ENCODE results near the gene PPIG.
"Not testable (repeated sequence)": the region's sequence is repeated elsewhere in the genome, so short reads cannot be mapped to it uniquely, and the experiment has no call there.

PPIG gene

GRCh38 chr2:169571571-169571970 lies 12.6 kb upstream of the PPIG start:
- Histone ChIP-seq H3K27ac (ENCODE audit: low read depth, low read length) (no peak overlapping the region), H3K36me3 (ENCODE audit: control insufficient read depth, insufficient read depth, low read length) (no peaks in the 10 kb centered on the region; the same call in none of the 2 replicates), H3K4me1 (ENCODE audit: control insufficient read depth, insufficient read depth, low read length) (0 out of 2 replicates have a peak, but pooled peaks cover 5% of the 10 kb centered on the region), H3K9ac (ENCODE audit: low read length) (no peak overlapping the region), H3K9me3 (ENCODE audit: control insufficient read depth, insufficient read depth, low read depth, low read length) (peaks cover 3% of the 10 kb centered on the region; the same call in 1 of the 2 replicates), H3K4me3 (ENCODE audit: low read depth, low read length) (peak overlapping the region; percentile 25; the same call in 1 of the 2 replicates), H3K27me3 (ENCODE audit: control insufficient read depth, insufficient read depth, low read length) (no peaks in the 10 kb centered on the region)

- Histone ChIP-seq H3K4me3 (ENCODE audit: low read depth, low read length) (peak overlapping the region; percentile 25; the same call in 1 of the 2 replicates), H3K36me3 (ENCODE audit: control insufficient read depth, insufficient read depth, low read length) (no peaks in the 10 kb centered on the region; the same call in none of the 2 replicates), H3K27ac (ENCODE audit: low read depth, low read length) (no peak overlapping the region), H3K27me3 (ENCODE audit: control insufficient read depth, insufficient read depth, low read length) (no peaks in the 10 kb centered on the region), H3K9ac (ENCODE audit: low read length) (no peak overlapping the region), H3K9me3 (ENCODE audit: control insufficient read depth, insufficient read depth, low read depth, low read length) (peaks cover 3% of the 10 kb centered on the region; the same call in 1 of the 2 replicates), H3K4me1 (ENCODE audit: control insufficient read depth, insufficient read depth, low read length) (0 out of 2 replicates have a peak, but pooled peaks cover 5% of the 10 kb centered on the region)
Measured at GRCh38 chr2:169572189-169572588, 12.0 kb upstream of the PPIG start.

DNA sequence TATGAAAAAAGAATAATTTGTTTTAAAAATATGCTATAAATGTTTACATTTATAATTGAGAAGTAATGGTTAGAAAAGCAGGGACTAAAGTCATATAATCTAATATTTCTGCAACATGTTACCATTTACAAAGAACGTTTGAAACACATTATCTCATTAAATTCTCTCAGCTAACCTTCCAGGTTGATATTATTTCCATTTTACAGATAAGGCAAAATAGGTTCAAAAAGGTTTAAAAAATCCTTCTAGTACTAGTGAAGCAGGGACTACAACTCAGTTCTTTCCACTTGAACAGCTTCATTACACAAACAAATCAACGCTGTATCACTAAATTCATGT lies 11.4 kb upstream of the PPIG start:
- Histone ChIP-seq H3K4me1 (ENCODE audit: control insufficient read depth, insufficient read depth, low read length) (0 out of 2 replicates have a peak, but pooled peaks cover 5% of the 10 kb centered on the region), H3K27me3 (ENCODE audit: control insufficient read depth, insufficient read depth, low read length) (no peaks in the 10 kb centered on the region), H3K9me3 (ENCODE audit: control insufficient read depth, insufficient read depth, low read depth, low read length) (peaks cover 3% of the 10 kb centered on the region; the same call in 1 of the 2 replicates), H3K27ac (ENCODE audit: low read depth, low read length) (peak overlapping the region; percentile 73), H3K4me3 (ENCODE audit: low read depth, low read length) (peak overlapping the region; percentile 88), H3K36me3 (ENCODE audit: control insufficient read depth, insufficient read depth, low read length) (no peaks in the 10 kb centered on the region; the same call in none of the 2 replicates), H3K9ac (ENCODE audit: low read length) (peak overlapping the region; percentile 83)

- Histone ChIP-seq H3K4me3 (ENCODE audit: low read depth, low read length) (peak within 1 kb of the TSS; percentile 88), H3K9ac (ENCODE audit: low read length) (peak within 1 kb of the TSS; percentile 83), H3K27ac (ENCODE audit: low read depth, low read length) (peak within 1 kb of the TSS; percentile 73), H3K36me3 (ENCODE audit: control insufficient read depth, insufficient read depth, low read length) (no peaks in the 10 kb centered on the region; the same call in none of the 2 replicates), H3K27me3 (ENCODE audit: control insufficient read depth, insufficient read depth, low read length) (no peaks in the 10 kb centered on the region), H3K4me1 (ENCODE audit: control insufficient read depth, insufficient read depth, low read length) (0 out of 2 replicates have a peak, but pooled peaks cover 5% of the 10 kb centered on the region), H3K9me3 (ENCODE audit: control insufficient read depth, insufficient read depth, low read depth, low read length) (peaks cover 3% of the 10 kb centered on the region; the same call in 1 of the 2 replicates)
Measured at GRCh38 chr2:169573160-169573973, 10.8 kb upstream of the PPIG start, which contains the start of gene FASTKD1. Gene FASTKD1, minus strand, starts transcription at chr2:169573865. Its CDS starts 1,836 bp downstream, at chr2:169572029.

DNA sequence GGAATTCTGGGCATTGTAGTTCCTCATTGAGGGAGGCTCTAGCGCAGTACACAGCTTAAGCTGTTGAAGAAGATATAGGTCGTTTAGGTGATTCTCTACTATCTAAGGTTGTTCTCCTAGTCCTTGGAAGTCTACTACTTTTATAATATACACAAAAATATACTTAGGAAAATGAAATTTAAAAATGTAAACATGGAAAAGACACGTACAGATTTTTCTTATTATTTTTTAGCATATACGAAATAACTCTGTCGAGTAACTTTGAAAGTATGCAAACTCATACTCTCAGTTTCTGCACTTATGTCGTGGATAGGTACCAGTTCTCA lies 10.2 kb upstream of the PPIG start:
- Histone ChIP-seq H3K9ac (ENCODE audit: low read length) (no peak overlapping the region), H3K4me3 (ENCODE audit: low read depth, low read length) (no peak overlapping the region; the same call in 1 of the 2 replicates), H3K36me3 (ENCODE audit: control insufficient read depth, insufficient read depth, low read length) (no peaks in the 10 kb centered on the region; the same call in none of the 2 replicates), H3K4me1 (ENCODE audit: control insufficient read depth, insufficient read depth, low read length) (0 out of 2 replicates have a peak, but pooled peaks cover 5% of the 10 kb centered on the region), H3K27ac (ENCODE audit: low read depth, low read length) (no peak overlapping the region), H3K9me3 (ENCODE audit: control insufficient read depth, insufficient read depth, low read depth, low read length) (peaks cover 3% of the 10 kb centered on the region; the same call in 1 of the 2 replicates), H3K27me3 (ENCODE audit: control insufficient read depth, insufficient read depth, low read length) (peaks cover under 1% of the 10 kb centered on the region; the same call in 1 of the 2 replicates)

DNA sequence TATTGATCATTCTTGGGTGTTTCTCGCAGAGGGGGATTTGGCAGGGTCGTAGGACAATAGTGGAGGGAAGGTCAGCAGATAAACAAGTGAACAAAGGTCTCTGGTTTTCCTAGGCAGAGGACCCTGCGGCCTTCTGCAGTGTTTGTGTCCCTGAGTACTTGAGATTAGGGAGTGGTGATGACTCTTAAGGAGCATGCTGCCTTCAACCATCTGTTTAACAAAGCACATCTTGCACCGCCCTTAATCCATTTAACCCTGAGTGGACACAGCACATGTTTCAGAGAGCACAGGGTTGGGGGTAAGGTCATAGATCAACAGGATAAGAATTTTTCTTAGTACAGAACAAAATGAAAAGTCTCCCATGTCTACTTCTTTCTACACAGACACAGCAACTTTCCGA lies 9.6 kb upstream of the PPIG start:
- H3K27ac ChIP-seq (ENCODE audit: low read depth, low read length); H3K4me3 ChIP-seq (ENCODE audit: low read depth, low read length); H3K36me3 ChIP-seq (ENCODE audit: control insufficient read depth, insufficient read depth, low read length); H3K4me1 ChIP-seq (ENCODE audit: control insufficient read depth, insufficient read depth, low read length); H3K9ac ChIP-seq (ENCODE audit: low read length); H3K27me3 ChIP-seq (ENCODE audit: control insufficient read depth, insufficient read depth, low read length); H3K9me3 ChIP-seq (ENCODE audit: control insufficient read depth, insufficient read depth, low read depth, low read length): not testable (repeated sequence)

DNA sequence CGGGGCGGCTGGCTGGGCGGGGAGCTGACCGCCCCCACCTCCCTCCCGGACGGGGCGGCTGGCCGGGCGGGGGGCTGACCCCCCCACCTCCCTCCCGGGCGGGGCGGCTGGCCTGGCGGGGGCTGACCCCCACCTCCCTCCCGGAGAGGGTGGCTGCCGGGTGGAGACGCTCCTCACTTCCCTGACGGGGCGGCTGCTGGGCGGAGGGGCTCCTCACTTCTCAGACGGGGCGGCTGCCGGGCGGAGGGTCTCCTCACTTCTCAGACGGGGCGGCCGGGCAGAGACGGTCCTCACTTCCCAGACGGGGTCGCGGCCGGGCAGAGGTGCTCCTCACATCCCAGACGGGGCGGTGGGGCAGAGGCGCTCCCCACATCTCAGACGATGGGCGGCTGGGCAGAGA lies 8.9 kb upstream of the PPIG start:
- H3K27ac ChIP-seq (ENCODE audit: low read depth, low read length), result not testable (repeated sequence)

DNA sequence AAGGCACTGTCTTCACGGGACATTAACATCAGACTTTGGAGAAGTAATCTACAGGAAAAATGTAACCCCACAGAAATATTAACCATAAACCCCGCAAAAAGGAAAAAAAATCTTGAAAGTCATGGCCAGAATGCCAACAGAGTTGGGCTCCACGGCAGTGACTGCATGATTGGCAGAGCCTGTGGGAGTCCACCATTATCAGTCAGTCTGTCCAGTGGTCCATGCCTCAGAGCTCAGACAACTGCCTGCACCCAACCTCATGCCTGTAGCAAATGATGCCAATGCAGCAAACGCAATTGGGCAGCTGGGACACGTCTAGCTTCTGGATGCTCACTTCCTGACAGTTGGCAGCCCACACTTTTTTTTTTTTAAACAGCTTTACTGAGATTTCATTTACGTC lies 5.1 kb upstream of the PPIG start:
- H3K27me3 ChIP-seq (ENCODE audit: control insufficient read depth, insufficient read depth, low read length), result peaks cover 6% of the 10 kb centered on the region; the same call in 1 of the 2 replicates
- no peaks in the 10 kb centered on the region for H3K4me1 ChIP-seq (ENCODE audit: control insufficient read depth, insufficient read depth, low read length)
- no peak overlapping the region for H3K27ac ChIP-seq (ENCODE audit: low read depth, low read length)
- no peak overlapping the region for H3K4me3 ChIP-seq (ENCODE audit: low read depth, low read length)
- no peak overlapping the region for H3K9ac ChIP-seq (ENCODE audit: low read length)
- no peaks in the 10 kb centered on the region for H3K36me3 ChIP-seq (ENCODE audit: control insufficient read depth, insufficient read depth, low read length)
- peaks cover 9% of the 10 kb centered on the region; the same call in 1 of the 2 replicates for H3K9me3 ChIP-seq (ENCODE audit: control insufficient read depth, insufficient read depth, low read depth, low read length)

More for the DNA sequence above, 8.9 kb upstream of the PPIG start:
- H3K9me3 ChIP-seq (ENCODE audit: control insufficient read depth, insufficient read depth, low read depth, low read length); H3K4me3 ChIP-seq (ENCODE audit: low read depth, low read length); H3K4me1 ChIP-seq (ENCODE audit: control insufficient read depth, insufficient read depth, low read length); H3K36me3 ChIP-seq (ENCODE audit: control insufficient read depth, insufficient read depth, low read length); H3K27me3 ChIP-seq (ENCODE audit: control insufficient read depth, insufficient read depth, low read length); H3K9ac ChIP-seq (ENCODE audit: low read length): not testable (repeated sequence)

DNA sequence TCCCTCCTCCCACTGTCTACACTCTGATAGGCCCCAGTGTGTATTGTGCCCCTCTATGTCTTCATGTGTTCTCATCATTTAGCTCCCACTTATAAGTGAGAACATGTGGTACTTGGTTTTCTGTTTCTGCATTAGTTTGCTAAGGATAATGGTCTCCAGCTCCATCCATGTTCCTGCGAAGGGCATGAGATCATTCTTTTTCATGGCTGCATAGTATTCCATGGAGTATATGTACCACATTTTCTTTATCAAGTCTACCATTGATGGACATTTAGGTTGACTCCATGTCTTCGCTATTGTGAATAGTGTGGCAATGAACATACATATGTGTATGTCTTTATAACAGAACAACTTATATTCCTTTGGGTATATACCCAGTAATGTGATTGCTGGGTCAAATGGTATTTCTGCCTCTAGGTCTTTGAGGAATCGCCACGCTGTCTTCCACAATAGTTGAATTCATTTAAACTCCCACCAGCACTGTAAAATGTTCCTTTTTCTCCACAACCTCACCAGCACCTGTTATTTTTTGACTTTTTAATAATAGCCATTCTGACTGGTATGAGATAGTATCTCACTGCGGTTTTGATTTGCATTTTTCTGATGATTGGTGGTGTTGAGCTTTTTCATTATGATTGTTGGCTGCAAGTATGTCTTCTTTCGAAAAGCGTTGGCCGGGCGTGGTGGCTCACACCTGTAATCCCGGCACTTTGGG lies 1.4 kb upstream of the PPIG start:
- H3K9ac ChIP-seq (ENCODE audit: low read length); H3K4me3 ChIP-seq (ENCODE audit: low read depth, low read length); H3K27me3 ChIP-seq (ENCODE audit: control insufficient read depth, insufficient read depth, low read length); H3K4me1 ChIP-seq (ENCODE audit: control insufficient read depth, insufficient read depth, low read length); H3K36me3 ChIP-seq (ENCODE audit: control insufficient read depth, insufficient read depth, low read length); H3K9me3 ChIP-seq (ENCODE audit: control insufficient read depth, insufficient read depth, low read depth, low read length); H3K27ac ChIP-seq (ENCODE audit: low read depth, low read length): not testable (repeated sequence)

GRCh38 chr2:169583518-169583917 lies 633 bp upstream of the PPIG start:
- Histone ChIP-seq H3K27ac (ENCODE audit: low read depth, low read length) (no peak overlapping the region), H3K27me3 (ENCODE audit: control insufficient read depth, insufficient read depth, low read length) (peaks cover 6% of the 10 kb centered on the region; the same call in 1 of the 2 replicates), H3K4me3 (ENCODE audit: low read depth, low read length) (0 out of 2 replicates have a peak overlapping the region, but pooled peaks have one; percentile 79), H3K36me3 (ENCODE audit: control insufficient read depth, insufficient read depth, low read length) (no peaks in the 10 kb centered on the region), H3K9me3 (ENCODE audit: control insufficient read depth, insufficient read depth, low read depth, low read length) (peaks cover 9% of the 10 kb centered on the region; the same call in 1 of the 2 replicates), H3K9ac (ENCODE audit: low read length) (no peak overlapping the region), H3K4me1 (ENCODE audit: control insufficient read depth, insufficient read depth, low read length) (no peaks in the 10 kb centered on the region)
